Vagina (tissue), 2 donors: ENCODE data around the gene CUEDC1.
A peak's percentile ranks its signal among the peaks of the same experiment; 100 is the strongest.

Experiments
- CTCF ChIP-seq, 3 experiments: fragments of 450-650 bp in 2 of 3; fragments of 200-600 bp in 1 of 3; sonication (generic) in 1 of 3; IDR thresholded peaks; one replicate each; pipeline ENCODE4 v1.5.1; 2017 to 2019; ENCODE audit warnings: antibody characterized with exemption in 3 of 3, mild to moderate bottlenecking in 2 of 3, moderate library complexity in 2 of 3
- POLR2A ChIP-seq, 2 donors: fragments of 450-650 bp; IDR thresholded peaks; one replicate each; pipeline ENCODE4 v1.6.1; 2017; ENCODE audit warnings: antibody characterized with exemption in 2 of 2, mild to moderate bottlenecking in 2 of 2, moderate library complexity in 2 of 2

GRCh38 chr17:57999496-58000017, 44.3 kb upstream of the CUEDC1 start:
- TF ChIP-seq CTCF (IDR thresholded peaks at IDR 0.05) (peak; percentile 63 to 76 (median 67)), POLR2A (IDR thresholded peaks at IDR 0.05) (no peak)
